Esophagus (tissue), 2 donors: Measurements from ENCODE around the gene MCMBP. TPM values are rescaled to one million over a fixed set of nuclear protein-coding genes. Genes with fewer than 3 reads are reported as not detected.
A peak's percentile ranks its signal among the peaks of the same experiment; 100 is the strongest.
"Not testable (repeated sequence)": the region's sequence is repeated elsewhere in the genome, so short reads cannot be mapped to it uniquely, and the experiment has no call there.

ENCODE experiments used
- H3K27ac ChIP-seq, 2 donors: one replicate each; pipeline ENCODE4 v1.5.1; 2013; ENCODE audit warnings: low read depth in 2 of 2, mild to moderate bottlenecking in 2 of 2, inconsistent platforms in 1 of 2, low read length in 1 of 2, moderate library complexity in 1 of 2
- H3K27me3 ChIP-seq, 2 donors: one replicate each; pipeline ENCODE4 v1.6.1; 2013; ENCODE audit warnings: low read length in 2 of 2, control low read depth in 1 of 2, mild to moderate bottlenecking in 1 of 2; ENCODE audit not compliant: insufficient read depth in 2 of 2, control insufficient read depth in 1 of 2
- H3K36me3 ChIP-seq, 2 donors: one replicate each; pipeline ENCODE4 v1.6.1; 2013; ENCODE audit warnings: low read length in 1 of 2; ENCODE audit not compliant: control insufficient read depth in 2 of 2, insufficient read depth in 2 of 2
- H3K4me1 ChIP-seq, 2 donors: one replicate each; pipeline ENCODE4 v1.6.1; 2013; ENCODE audit warnings: low read length in 1 of 2; ENCODE audit not compliant: control insufficient read depth in 2 of 2, insufficient read depth in 2 of 2
- H3K4me3 ChIP-seq, 2 donors: one replicate each; pipeline ENCODE4 v1.5.1; 2013; ENCODE audit warnings: low read length in 2 of 2, mild to moderate bottlenecking in 2 of 2, low read depth in 1 of 2, moderate library complexity in 1 of 2
- H3K9me3 ChIP-seq, 2 donors: one replicate each; pipeline ENCODE4 v1.6.1; 2013; ENCODE audit warnings: mild to moderate bottlenecking in 2 of 2, low read depth in 1 of 2, low read length in 1 of 2, moderate library complexity in 1 of 2; ENCODE audit not compliant: control insufficient read depth in 2 of 2, insufficient read depth in 1 of 2
- WGBS, 2 donors: extraction: QIAGEN DNeasy Blood & Tissue Kit; methylation state at CpG; one replicate each; pipeline ENCODE4 v1.1.7; 2013; 5-methylcytosine and 5-hydroxymethylcytosine counted together
- polyA plus RNA-seq, 2 donors: library from polyadenylated mRNA; stranded (reverse); fragments of 200-250 nt; gene quantifications; one replicate each; pipeline ENCODE4 v1.2.3, GENCODE V29; 2013
- donor health status: healthy with polysubstance abuse.
- donor health status: Bipolar disorder and iron deficiency.

The MCMBP gene
- polyA plus RNA-seq, 2 donors: 13.7 to 28.9 TPM

DNA sequence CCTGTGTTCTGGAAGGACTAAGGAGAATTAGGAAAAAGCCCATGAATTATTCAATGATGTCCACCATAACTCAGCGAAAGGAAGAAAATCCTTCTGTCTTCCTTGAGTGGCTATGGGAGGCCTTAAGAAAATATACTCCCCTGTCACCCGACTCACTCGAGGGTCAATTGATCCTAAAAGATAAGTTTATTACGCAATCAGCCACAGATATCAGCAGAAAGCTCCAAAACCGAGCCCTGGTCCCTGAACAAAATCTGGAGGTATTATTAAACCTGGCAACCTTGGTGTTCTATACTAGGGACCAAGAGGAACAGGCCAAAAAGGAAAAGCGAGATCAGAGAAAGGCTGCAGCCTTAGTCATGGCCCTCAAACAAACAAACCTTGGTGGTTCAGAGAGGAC, 13.4 kb upstream of the MCMBP start:
- not testable (repeated sequence) for H3K27me3 ChIP-seq, H3K4me1 ChIP-seq, H3K27ac ChIP-seq, H3K36me3 ChIP-seq, H3K9me3 ChIP-seq, H3K4me3 ChIP-seq
- 81 to 92% methylated on average over 6 of the region's 6 CpGs for WGBS, 2 donors

- WGBS, 2 donors: 80 to 84% methylated on average over 11 of the region's 11 CpGs
- H3K27ac ChIP-seq, H3K4me3 ChIP-seq, H3K27me3 ChIP-seq, H3K4me1 ChIP-seq, H3K36me3 ChIP-seq, H3K9me3 ChIP-seq: not testable (repeated sequence)
These were observed 11.4 kb upstream of the MCMBP start for GRCh38 chr10:119883901-119884611.

DNA sequence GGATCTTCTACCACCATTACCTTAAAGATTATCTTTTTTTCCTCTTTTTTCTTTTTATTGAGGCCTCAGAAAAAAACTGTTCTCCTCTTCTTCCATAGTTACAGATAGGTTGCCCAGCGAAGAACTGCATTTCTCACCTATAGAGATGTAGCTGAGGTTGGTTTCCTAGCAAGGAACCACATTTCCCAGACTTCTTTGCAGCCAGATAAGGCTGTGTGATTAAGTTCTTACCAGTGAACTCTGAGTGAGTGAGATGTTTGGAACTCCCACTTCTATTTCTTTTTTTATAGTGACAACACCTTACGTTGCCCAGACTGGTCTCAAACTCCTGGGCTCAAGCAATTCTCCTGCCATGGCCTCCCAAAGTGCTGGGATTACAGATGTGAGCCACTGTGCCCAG, 5.9 kb upstream of the MCMBP start:
- H3K4me3 ChIP-seq: no peak overlapping the region
- H3K4me1 ChIP-seq: no peaks in the 10 kb centered on the region
- H3K27ac ChIP-seq: no peak overlapping the region
- WGBS, 2 donors: 61 to 80% methylated on average over 2 of the region's 2 CpGs
- H3K9me3 ChIP-seq: no peaks in the 10 kb centered on the region
- H3K27me3 ChIP-seq: no peaks in the 10 kb centered on the region
- no peaks in the 10 kb centered on the region for H3K36me3 ChIP-seq

- Histone ChIP-seq H3K4me3 (peak overlapping the region; percentile 76 to 84), H3K36me3 (no peaks in the 10 kb centered on the region), H3K4me1 (no peaks in the 10 kb centered on the region), H3K9me3 (no peaks in the 10 kb centered on the region), H3K27ac (peak overlapping the region; percentile 91 to 95), H3K27me3 (no peaks in the 10 kb centered on the region)
- WGBS, 2 donors: 0 to 1% methylated on average over 47 to 75 of the region's 75 CpGs
These were observed 428 bp upstream of the MCMBP start for GRCh38 chr10:119872860-119873681.

- H3K36me3 ChIP-seq: no peaks in the 10 kb centered on the region
- 0 to 1% methylated on average over 31 to 56 of the region's 56 CpGs for WGBS, 2 donors
- H3K9me3 ChIP-seq: no peaks in the 10 kb centered on the region
- no peaks in the 10 kb centered on the region for H3K27me3 ChIP-seq
- H3K4me3 ChIP-seq: peak overlapping the region; percentile 76 to 84
- peak overlapping the region; percentile 91 to 95 for H3K27ac ChIP-seq
- no peaks in the 10 kb centered on the region for H3K4me1 ChIP-seq
These were observed 598 bp downstream of the MCMBP start for GRCh38 chr10:119871881-119872609.

GRCh38 chr10:119869398-119869797, 3.2 kb downstream of the MCMBP start:
- not testable (repeated sequence) for H3K4me3 ChIP-seq, H3K4me1 ChIP-seq, H3K9me3 ChIP-seq, H3K27ac ChIP-seq, H3K36me3 ChIP-seq, H3K27me3 ChIP-seq
- 76 to 79% methylated on average over 4 of the region's 4 CpGs for WGBS, 2 donors

GRCh38 chr10:119867317-119867716, 5.3 kb downstream of the MCMBP start:
- Histone ChIP-seq H3K4me1 (no peaks in the 10 kb centered on the region), H3K9me3 (no peaks in the 10 kb centered on the region), H3K4me3 (no peak overlapping the region), H3K27ac (no peak overlapping the region), H3K27me3 (no peaks in the 10 kb centered on the region), H3K36me3 (no peaks in the 10 kb centered on the region)
- 81 to 85% methylated on average over 7 of the region's 7 CpGs for WGBS, 2 donors

DNA sequence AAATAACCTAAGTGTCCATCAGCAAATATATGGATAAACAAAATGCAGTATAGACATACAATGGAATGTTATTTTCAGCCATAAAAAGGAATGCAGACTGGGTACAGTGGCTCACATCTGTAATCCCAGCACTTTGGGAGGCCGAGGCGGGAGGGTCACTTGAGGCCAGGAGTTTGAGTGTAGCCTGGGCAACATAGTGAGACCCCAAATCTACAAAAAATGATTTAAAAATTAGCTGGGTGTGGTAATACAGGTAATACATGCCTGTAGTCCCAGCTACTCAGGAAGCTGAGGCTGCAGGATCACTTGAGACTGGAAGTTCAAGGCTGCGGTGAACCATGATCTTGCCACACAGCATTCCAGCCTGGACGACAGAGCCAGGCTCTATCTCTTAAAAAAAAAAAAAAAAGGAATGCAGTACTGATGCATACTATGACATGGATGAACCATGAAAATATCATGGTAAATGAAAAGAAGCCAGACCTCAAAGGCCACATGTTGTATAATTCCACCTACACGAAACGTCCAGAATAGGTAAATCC, 6.9 kb downstream of the MCMBP start:
- Histone ChIP-seq H3K4me1 (no peaks in the 10 kb centered on the region), H3K27ac (no peak overlapping the region), H3K9me3 (no peaks in the 10 kb centered on the region), H3K27me3 (no peaks in the 10 kb centered on the region), H3K36me3 (no peaks in the 10 kb centered on the region), H3K4me3 (no peak overlapping the region)
- WGBS, 2 donors: 83 to 89% methylated on average over 6 of the region's 6 CpGs

DNA sequence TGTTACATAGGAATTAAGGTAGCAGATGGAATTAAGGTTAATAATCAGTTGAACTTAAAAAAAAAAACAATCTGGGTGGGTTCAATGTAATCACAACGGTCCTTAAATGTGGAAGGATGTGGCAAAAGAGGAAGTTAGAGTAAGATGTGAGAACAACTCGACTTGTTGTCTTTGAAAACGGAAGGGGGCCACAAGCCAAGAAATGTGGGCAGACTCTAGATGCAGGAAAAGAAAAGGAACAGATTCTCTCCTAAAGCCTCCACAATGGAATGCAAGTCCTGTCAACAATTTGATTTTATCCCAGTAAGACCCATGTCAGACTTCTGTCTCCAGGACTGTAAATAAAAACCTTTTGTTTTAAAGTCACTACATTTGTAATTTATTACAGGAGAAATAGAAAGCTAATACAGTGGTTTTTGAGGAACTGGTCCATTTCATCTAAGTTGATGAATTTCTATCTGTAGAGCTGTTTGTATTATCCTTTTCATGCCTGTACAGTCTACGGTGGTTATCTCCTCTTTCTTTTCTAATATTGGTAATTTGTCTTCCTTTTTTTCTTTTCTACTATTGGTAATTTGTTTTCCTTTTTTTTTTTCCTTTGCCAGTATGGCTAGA, 8.6 kb downstream of the MCMBP start:
- H3K27me3 ChIP-seq: no peaks in the 10 kb centered on the region
- H3K4me3 ChIP-seq: no peak overlapping the region
- no peaks in the 10 kb centered on the region for H3K9me3 ChIP-seq
- H3K27ac ChIP-seq: no peak overlapping the region
- no peaks in the 10 kb centered on the region for H3K36me3 ChIP-seq
- H3K4me1 ChIP-seq: no peaks in the 10 kb centered on the region
- 59 to 61% methylated on average over 4 of the region's 4 CpGs for WGBS, 2 donors
